Measurements from ENCODE around the gene PRKCA.

Gene PRKCA

GRCh38 chr17:66535611-66536010 lies 233.2 kb downstream of the PRKCA start:
- in situ Hi-C loops (cut with MboI; ENCODE audit: low sequenced_read_pairs) = no loop called here

GRCh38 chr17:66537502-66537901 lies 235.1 kb downstream of the PRKCA start:
- in situ Hi-C loops (cut with MboI; ENCODE audit: low sequenced_read_pairs) = no loop called here

GRCh38 chr17:66538776-66539175 lies 236.4 kb downstream of the PRKCA start:
- in situ Hi-C loops (cut with MboI; ENCODE audit: low sequenced_read_pairs) = no loop called here

- in situ Hi-C loops (cut with MboI; ENCODE audit: low sequenced_read_pairs) = no loop called here
These were observed 237.8 kb downstream of the PRKCA start for GRCh38 chr17:66540131-66540781.

GRCh38 chr17:66541461-66542128 lies 239.2 kb downstream of the PRKCA start:
- in situ Hi-C loops (cut with MboI; ENCODE audit: low sequenced_read_pairs) = no loop called here

GRCh38 chr17:66542129-66542966 lies 239.9 kb downstream of the PRKCA start:
- in situ Hi-C loops (cut with MboI; ENCODE audit: low sequenced_read_pairs) = no loop called here

- in situ Hi-C loops (cut with MboI; ENCODE audit: low sequenced_read_pairs) = no loop called here
These were observed 240.6 kb downstream of the PRKCA start for GRCh38 chr17:66542967-66543520.

GRCh38 chr17:66543526-66543925 lies 241.1 kb downstream of the PRKCA start:
- in situ Hi-C loops (cut with MboI; ENCODE audit: low sequenced_read_pairs) = no loop called here

GRCh38 chr17:66545918-66546317 lies 243.5 kb downstream of the PRKCA start:
- in situ Hi-C loops (cut with MboI; ENCODE audit: low sequenced_read_pairs) = no loop called here

- in situ Hi-C loops (cut with MboI; ENCODE audit: low sequenced_read_pairs) = no loop called here
These were observed 244.9 kb downstream of the PRKCA start for GRCh38 chr17:66547151-66547865.

GRCh38 chr17:66548158-66548557 lies 245.7 kb downstream of the PRKCA start:
- in situ Hi-C loops (cut with MboI; ENCODE audit: low sequenced_read_pairs) = no loop called here

- in situ Hi-C loops (cut with MboI; ENCODE audit: low sequenced_read_pairs) = no loop called here
These were observed 246.4 kb downstream of the PRKCA start for GRCh38 chr17:66548659-66549310.

GRCh38 chr17:66549311-66549704 lies 246.9 kb downstream of the PRKCA start:
- in situ Hi-C loops (cut with MboI; ENCODE audit: low sequenced_read_pairs) = no loop called here

- in situ Hi-C loops (cut with MboI; ENCODE audit: low sequenced_read_pairs) = no loop called here
These were observed 247.4 kb downstream of the PRKCA start for GRCh38 chr17:66549731-66550207.

GRCh38 chr17:66551839-66552238 lies 249.4 kb downstream of the PRKCA start:
- in situ Hi-C loops (cut with MboI; ENCODE audit: low sequenced_read_pairs) = no loop called here

GRCh38 chr17:66552371-66552770 lies 250.0 kb downstream of the PRKCA start:
- in situ Hi-C loops (cut with MboI; ENCODE audit: low sequenced_read_pairs) = no loop called here

- in situ Hi-C loops (cut with MboI; ENCODE audit: low sequenced_read_pairs) = no loop called here
These were observed 253.2 kb downstream of the PRKCA start for GRCh38 chr17:66555605-66556004.

GRCh38 chr17:66557200-66557599 lies 254.8 kb downstream of the PRKCA start:
- in situ Hi-C loops (cut with MboI; ENCODE audit: low sequenced_read_pairs) = no loop called here

GRCh38 chr17:66557886-66558285 lies 255.5 kb downstream of the PRKCA start:
- in situ Hi-C loops (cut with MboI; ENCODE audit: low sequenced_read_pairs) = no loop called here

GRCh38 chr17:66560691-66561090 lies 258.3 kb downstream of the PRKCA start:
- in situ Hi-C loops (cut with MboI; ENCODE audit: low sequenced_read_pairs) = loop anchor here (10.0 kb wide), 1 partner anchor 306 kb away; no protein-coding TSS in a partner anchor
